DMS153 treated with DMSO at 0.1 percent for 48 hours (cell line): Measurements from ENCODE around the gene KL.

Source experiments
- DNase-seq: peaks from one replicate; lab custom pipeline; 2025; ENCODE audit not compliant: unreplicated experiment; lab: John Stamatoyannopoulos, UW

KL gene

DNA sequence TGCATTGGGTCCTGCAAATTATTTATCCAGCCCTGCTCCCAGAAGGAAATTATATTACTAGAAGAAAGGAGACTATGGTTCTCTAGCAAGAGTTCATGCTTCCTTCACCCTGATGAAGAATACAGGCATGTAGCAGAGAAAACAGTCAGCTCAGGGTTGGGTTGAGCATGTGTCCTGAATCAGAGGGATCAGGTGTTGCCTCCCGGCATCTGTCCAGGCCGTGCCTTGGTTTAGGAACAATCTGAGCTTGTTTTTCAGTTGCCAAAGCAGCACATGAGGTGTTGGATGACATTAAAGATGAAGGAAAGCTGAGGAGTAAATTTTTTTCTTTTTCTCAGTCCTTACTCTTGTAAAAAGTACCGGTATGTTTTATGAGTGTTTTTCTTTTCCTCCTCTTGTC is 62.0 kb downstream of the KL start:
- no peak for DNase-seq

DNA sequence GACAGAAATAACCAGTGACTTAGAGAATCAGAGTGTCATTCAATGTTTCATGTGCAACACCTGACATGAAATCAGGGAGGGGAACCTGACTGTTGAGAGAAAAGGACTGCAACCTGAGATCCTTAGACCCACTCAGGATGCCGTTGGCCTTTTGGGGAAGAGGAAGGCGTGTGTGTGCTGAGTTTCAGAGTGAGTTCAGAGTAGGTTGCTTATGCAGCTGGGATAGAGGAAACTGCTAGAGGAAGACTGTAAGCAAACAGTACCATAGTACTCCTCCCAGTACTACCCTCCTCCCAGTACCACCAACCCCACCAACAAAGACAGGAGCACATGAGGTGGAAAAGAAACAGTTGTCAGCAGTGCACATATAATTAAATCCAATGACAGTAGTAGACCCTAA is 63.7 kb downstream of the KL start:
- DNase-seq = no peak

DNA sequence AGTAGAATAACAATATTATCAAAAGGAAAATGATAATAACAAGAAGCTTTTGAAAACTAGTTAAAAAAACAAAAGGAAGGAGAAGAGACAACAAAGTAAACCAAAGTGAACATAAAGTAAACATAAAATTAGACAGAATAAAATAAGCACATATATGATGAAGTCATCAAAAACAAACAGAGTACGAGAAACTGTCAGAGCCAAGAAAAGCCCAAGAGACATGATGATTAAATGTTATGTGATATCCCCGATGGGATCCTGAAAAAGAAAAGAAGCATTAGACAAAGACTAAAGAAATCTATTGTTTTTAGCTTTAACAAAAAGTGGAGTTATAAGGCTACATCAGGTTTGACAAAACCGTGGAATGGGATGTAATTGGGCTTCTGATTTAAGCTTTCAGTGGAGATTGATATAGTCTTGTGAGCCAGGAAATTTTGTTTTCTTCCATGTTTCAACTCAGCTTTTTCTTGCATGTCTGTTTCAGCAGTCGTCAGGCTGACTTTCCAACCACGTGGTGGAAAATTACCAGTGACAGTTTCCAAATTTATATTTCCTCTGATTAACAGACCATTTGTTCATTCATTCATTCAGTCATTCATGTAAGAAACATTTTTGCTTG is 64.9 kb downstream of the KL start:
- DNase-seq = no peak

DNA sequence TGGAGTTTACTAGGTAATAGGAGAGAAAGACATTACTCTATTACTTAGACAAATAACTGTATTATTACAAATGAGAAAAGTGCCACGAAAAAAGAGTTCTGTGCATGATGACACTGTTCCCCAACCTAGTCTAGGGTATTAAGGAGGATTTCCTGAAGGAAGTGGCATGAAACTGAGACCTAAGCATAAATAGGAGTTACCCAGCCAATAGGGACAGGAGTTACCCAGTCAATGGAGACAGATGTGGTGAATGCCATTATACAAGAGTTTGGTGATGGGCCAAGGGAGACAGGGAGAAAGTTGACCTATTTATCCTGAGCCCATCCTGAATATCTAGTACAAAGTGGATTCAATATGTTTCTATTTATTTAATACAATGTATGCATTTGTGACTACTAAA is 65.4 kb downstream of the KL start:
- DNase-seq = no peak

DNA sequence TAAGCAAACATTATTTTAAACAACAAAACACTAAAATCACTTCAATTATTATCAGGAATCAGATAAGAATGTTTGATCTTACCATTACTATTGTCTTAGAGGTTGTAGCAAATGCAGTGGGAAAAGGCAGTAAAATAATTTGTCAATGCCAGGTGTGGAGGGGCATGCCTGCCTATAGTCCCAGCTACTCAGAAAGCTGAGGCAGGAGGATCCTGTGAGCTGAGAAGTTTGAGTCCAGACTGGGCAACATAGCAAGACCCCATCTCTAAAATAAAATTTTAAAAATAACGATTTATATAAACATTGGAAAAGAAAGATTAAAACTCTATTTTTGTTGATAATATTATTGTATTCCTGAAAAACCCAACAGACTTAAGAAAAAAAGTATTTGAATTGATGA is 66.8 kb downstream of the KL start:
- DNase-seq = no peak

DNA sequence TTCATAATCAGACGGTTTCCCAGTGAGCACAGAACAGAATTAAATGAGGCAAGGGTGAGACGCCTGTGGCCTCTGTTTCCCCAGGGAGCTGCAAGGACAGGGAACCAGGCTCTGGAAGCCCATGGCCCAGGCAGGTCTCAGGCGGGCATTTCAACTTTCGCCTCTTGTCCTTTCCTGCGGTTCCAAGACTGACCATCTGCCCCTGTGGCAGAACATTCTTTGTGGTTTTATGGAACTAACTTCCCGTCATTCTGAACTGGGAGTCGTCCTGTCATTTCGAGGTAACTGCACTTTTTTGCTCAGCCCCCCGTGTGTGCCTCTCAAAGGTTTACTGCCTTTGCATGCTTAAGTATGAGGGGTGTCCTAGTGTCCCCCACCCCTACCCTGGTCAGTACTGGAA is 70.9 kb downstream of the KL start:
- no peak for DNase-seq

DNA sequence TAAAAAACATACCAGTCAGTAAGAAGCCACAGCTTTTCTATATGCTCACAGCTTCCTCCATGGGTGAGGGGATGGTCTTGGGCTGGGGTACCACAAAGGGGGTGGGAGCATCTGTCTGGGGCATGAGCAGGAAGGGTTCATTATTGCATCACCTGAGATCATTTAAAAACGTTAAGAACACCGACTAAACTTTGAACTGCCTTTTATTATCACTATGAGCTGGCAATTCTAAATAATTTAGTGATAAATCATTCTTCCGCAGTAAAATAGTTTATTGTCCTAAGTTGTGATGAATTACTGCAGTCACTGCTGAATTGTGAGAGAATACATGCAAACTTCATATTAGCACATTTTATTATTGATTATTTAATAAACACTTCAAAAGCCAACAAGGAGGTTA is 71.6 kb downstream of the KL start:
- no peak for DNase-seq

DNA sequence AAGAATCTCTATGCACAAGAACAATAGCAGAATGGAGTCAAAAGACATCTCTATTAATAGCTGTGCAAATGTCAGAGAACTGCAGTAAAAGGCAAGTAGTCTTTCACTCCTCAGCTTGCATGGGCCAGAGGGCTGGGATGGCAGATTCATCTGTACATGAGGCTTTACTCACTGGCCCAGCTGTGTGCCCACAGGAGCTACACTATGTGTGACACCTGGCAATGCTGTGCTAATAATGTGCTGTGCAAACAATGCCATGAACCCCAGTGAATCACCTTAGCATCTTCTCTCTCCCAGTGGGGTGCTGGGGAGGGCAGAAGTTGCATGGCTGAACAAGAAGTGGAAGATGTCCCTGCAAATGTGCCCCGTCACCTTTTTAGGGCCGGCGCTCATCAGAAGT is 73.1 kb downstream of the KL start:
- DNase-seq = no peak

DNA sequence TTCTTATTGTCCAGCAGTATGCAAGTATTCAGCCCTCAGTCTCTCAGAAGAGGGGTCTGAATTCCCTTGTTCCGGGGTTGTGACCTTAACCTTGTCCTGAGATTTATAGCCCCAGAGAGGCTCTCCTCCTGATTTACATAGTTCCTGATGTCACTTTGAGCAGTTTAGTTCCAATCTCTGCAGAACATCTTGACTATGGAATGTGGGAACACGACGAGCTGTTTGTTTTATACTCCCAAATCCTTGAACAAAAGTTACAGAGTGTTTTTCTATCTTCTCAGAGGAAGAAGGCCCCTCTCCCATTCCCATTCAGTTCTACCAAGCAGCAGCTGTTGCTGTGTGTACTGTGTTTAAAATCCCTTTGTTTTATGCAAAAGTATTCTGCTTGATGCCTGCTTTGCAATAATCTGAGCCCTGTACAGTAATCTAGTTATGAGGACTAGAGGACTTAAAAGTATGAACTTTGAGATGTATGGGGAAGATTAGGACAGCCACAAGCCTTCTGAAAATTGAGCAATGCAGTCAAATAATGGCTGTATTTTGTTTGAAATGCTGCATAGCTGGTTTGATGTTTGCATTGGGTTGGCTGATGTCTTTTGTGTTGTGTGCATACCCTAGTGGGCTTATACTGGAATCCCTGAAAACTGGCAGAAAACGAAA is 74.7 kb downstream of the KL start:
- no peak for DNase-seq

DNA sequence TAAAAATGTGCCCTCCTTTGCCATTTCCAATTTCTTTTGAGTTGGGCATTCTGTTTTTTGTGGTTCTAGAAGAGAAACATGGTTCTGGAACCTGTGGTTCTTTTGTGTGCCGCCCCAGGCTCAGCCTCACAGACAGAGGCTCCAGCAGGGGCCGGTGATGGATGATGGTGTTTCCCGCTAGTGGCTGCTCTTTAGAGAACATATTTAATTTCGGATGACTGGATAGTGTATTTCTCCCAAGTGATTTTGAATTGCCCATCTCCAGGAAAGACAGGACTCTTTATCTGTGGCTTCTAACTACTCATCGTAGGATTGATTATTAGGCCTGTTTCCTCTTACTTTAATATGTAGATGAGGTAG is 75.2 kb downstream of the KL start:
- DNase-seq = no peak

DNA sequence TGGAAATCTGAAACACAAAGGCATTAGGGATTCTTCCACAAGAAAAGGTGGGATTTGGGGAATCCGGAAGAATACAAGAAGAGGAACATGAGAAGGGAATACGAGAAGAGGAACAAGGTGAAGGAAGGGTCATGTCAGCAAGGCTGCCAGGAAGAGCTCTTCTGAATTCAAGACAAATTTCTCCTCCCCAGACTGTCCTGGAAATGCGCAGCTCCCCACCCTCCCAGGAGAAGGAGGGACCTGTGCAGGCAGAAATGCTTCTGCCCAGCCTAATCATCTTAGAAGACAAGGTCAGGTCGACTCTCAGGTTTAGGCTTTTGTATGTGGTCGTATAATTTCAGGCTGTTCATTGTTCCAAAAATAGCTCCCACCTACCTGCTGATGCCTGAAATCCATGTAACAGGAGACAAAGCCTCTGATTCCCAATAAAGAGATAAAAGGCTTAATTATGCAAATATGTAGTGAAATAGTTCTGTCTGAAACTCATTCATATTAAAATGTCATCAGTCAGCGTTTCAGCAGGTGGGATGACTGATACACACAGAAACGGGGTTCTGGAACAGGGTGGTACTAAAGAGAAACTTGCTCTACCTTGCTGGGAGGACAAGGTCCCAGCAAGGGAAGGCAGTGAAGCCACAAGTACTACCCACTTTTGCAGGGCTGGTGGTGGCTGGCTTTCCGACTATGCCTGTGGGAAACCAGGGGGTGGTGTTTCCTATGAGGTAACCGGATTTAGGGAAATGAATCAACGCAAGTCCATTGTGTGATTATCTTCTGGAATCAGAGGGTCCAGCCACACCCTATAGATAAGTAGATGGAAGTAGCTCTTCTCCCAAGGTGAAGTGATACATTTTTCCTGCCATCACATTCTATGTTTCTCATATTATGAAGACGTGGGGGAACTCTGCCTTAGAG is 76.1 kb downstream of the KL start:
- DNase-seq = no peak

DNA sequence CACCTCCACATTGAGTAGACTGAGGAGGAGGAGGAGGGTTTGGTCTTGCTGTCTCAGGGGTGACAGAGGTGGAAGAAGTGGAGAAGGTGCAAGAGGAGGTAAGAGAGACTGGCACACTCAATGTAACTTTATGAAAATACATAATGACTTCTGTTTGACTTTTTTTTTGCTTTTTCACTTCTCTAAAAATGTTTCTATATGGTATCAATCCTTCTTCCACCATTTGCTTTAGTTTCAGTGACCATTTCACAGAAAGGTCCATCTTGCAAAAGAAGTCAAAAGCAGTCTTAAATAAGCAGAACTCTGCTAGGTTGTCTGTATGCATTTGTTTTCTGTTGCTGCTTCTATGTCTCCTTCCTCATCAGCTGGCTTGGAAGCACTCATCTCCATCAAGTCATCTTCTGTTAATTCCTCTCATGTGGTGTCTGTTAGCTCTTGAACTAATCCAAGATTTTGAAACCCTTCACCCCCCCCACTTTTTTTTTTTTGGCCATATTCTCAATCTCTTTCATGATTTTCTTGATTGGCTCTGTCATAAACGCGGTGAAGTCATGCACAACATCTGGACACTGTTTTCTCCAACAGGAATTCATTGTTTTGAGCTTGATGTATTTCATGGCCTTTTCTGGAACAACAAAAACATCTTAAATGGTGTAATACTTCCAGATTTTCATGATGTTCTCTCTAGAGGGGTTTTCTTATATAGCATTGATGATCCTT is 80.8 kb downstream of the KL start:
- DNase-seq = no peak

DNA sequence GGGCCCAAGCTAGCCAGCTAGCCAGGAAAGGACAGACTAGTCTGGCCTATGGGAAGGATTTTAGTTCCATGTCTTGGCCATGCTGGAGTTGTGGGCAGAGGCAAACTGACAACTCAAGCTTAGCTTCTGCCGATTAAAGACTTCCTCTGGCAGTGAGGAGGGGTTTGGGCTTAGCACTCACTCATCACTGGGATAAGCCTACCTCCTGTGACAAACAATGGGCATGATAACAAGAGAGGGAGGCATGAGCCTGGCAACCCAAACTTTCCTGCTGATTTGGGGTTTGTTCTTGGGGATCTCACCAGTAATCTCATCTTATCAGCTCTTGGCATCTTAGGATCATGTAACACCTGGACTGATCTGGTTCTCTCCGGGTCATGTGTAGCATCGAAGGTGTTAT is 83.6 kb downstream of the KL start:
- no peak for DNase-seq

DNA sequence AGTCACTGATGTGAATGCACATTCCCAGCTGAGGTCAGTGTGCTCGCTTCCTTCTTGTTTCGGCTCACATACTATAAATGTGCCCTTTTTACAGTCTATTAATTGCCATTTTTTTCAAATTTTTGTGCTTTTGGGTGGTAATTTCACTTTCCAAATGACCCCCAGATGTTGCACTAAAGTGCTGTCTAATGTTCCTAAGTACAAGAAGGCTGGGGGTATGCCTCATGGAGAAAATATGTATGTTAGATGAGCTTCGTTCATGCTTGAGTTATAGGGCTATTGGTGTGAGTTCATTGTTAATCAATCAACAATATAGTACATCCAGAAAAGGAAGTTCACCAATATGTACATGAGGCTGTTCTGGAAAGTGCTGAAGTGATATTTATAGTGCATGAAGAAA is 84.7 kb downstream of the KL start:
- no peak for DNase-seq

DNA sequence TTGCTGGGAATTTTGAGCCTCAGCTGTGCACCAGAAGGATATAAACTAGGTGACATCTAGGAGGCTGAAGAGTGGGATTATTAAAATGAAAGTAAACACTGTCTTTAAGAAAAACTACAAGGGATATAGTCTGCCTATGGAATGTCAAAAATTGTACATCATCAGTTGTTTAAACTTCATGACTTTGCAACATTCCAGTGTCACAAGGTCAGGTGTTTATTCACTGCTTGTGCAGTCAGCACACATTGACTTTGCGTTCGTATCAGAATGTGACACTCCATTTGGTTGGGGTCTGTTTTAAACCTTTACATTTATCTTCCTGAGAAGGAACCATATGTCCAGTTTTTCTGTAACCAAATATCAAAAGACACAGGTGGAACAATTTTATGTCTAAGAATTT is 85.6 kb downstream of the KL start:
- DNase-seq = no peak

DNA sequence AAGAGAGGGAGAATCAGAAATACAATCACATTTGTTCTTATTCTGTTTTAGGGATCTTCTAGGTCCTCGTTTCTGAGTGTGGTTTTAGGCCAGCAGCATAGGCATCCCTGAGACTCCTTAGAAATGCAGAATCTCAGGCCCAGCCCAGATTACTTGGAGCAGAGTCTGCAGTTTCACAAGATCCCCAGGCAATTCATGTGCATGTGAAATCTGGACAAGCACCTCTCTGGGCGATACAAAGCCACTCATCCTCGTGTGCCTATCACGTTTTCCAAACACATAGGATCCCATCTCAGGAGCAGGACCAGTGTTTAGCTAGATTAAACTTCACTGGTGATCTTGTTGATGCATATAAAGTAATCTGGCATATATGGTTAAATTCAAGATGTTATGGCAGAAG is 87.2 kb downstream of the KL start:
- DNase-seq = no peak

DNA sequence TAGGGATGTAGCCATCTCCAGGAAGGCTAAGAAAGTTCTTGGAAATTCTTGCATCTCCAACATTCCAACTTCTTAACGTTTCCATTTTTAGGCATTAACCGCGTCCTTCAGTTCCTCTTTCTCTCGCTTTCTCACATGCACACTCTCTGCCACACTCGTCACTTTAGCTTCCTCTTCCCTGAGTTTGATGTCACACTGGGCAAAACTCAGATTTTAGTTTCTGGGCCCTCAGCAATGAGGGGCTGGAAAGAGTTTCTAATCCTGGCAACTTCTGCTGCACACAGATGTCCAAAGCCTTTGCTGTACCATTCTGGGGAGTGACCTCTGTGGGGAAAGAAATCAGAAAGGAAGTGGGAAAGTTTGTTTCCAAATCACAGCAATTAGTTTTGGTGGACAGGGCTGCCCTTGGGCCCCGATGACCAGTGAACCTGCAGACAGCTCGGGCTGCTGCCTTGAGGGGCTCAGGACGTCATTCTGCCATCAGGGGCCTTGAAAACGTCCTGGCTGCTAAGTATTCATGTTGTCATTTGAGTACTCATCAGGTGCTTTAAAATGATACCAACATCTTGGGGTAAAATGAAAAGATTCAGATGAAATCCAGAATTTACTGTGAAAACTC is 89.3 kb downstream of the KL start:
- DNase-seq = no peak

DNA sequence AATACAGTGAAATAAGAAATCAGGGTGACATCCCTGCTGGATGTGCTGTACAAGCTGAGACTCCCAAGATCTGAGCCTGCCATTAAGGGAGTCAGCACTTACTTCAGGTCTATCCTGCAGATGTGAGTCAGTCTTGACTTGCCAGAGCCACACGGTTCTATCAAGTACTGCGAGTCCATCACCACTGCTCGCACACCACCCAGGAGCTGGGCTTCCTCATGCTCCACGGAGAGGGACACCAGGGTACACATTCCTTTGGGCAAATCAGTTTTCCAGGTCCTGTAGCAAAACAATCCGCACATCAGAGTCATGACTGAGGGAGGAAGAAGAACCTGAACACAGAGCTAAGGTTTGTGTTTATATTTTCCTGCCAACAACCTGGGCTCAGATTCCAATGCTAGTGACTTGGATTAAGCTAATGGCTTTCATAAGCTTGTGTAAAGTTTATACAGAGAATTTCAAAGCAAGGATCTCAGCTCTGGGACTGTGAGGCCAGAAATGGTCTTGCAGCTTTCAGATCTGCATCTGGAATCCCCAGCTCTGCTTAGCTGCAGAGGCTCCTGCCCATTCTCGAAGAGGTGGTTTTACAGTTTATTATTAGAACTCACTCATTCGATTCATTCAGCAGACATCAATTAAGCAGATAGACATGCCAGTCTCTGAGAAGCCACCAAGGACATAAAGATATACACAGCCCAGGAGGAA is 90.6 kb downstream of the KL start:
- DNase-seq = no peak

DNA sequence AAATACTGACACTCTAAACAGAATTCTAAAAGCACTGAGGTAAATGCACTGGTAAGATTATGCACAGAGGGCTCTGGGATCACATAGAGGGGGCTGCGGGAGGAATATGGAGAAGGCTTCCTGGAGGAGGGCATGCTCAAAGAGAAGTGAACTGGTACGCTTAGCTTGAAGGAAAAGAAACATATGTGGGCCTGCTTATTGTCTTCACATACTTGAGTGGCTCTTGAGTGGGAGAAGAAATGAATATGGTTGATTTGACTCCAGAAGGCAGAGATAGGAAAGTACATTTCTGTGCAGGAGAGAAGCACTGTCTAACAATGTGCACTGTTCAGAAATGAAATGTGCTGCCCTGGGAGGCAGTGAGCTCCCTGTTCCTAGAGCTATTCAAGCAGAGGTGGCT is 91.1 kb downstream of the KL start:
- no peak for DNase-seq

DNA sequence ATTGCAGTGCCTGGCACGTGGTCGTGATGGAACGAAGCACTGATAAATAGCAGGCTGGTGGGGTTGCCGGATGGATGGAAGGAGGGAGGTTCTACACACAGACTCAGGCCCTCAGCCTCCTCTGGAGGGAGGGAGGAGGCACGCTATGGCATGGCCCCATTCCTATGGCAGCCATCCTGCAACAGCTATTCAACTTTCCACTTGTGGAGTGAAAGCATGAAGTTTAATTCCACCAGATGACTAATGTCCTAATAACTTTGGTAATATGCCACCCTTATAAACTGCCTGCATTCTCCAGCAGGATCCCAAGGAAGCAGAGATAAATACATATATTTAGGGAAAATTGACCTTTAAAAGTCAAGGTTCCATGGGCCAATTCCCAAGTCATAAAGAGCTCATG is 92.4 kb downstream of the KL start:
- DNase-seq = no peak

DNA sequence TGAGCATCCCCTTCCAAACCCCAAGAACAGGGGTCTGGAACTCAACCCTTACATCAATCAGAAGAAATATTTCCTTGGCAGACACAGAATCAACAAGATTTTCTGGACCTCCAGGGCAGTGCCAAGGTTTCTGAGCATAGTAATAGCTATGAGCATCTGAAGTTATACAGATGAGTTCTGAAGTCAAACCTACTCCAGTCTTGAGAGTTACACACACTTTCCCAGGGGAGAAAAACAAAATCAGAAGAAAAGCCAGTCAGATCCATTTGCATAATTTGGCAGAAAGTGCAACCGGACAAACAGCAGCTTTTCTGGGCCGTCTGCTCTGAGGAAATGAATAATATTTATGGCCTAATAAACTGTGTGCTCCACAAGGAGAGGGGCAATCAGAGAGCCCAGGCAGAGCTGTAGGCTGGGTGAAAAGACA is 93.1 kb downstream of the KL start:
- no peak for DNase-seq
